Activated effector memory CD4-positive, alpha-beta T cell treated with anti-CD3 and anti-CD28 coated beads, Interleukin-2, amount 50 U/mL, for 16 hours (primary cell): ENCODE results near the gene MAP2K5.

Source experiments
- DNase-seq: peaks from one replicate; pipeline ENCODE4 v3.0.0-alpha.2; 2020

Gene MAP2K5

GRCh38 chr15:67813104-67813634 lies 270.7 kb downstream of the MAP2K5 start:
- DNase-seq = peak; percentile 34

GRCh38 chr15:67815036-67815592 lies 272.6 kb downstream of the MAP2K5 start:
- DNase-seq = peak; percentile 56

GRCh38 chr15:67816668-67817067 lies 274.2 kb downstream of the MAP2K5 start:
- no peak for DNase-seq

- no peak for DNase-seq
These were observed 276.0 kb downstream of the MAP2K5 start for GRCh38 chr15:67818464-67818863.

GRCh38 chr15:67819636-67820035 lies 277.1 kb downstream of the MAP2K5 start:
- DNase-seq = no peak

- no peak for DNase-seq
These were observed 277.9 kb downstream of the MAP2K5 start for GRCh38 chr15:67820122-67820991.

GRCh38 chr15:67820992-67821783 lies 278.7 kb downstream of the MAP2K5 start:
- no peak for DNase-seq

- DNase-seq = no peak
These were observed 279.4 kb downstream of the MAP2K5 start for GRCh38 chr15:67821784-67822440.

- no peak for DNase-seq
These were observed 280.2 kb downstream of the MAP2K5 start for GRCh38 chr15:67822537-67823313.

- DNase-seq = no peak
These were observed 281.1 kb downstream of the MAP2K5 start for GRCh38 chr15:67823314-67824196.

- no peak for DNase-seq
These were observed 281.9 kb downstream of the MAP2K5 start for GRCh38 chr15:67824197-67824968.

- no peak for DNase-seq
These were observed 282.7 kb downstream of the MAP2K5 start, which contains the start of gene SKOR1 for GRCh38 chr15:67824976-67825880. SKOR1 (plus strand) TSS chr15:67825509; CDS start chr15:67825603, 94 bp downstream.

- DNase-seq = no peak
These were observed 283.6 kb downstream of the MAP2K5 start for GRCh38 chr15:67825881-67826716.

GRCh38 chr15:67826717-67827561 lies 284.4 kb downstream of the MAP2K5 start:
- DNase-seq = peak; percentile 61

- DNase-seq = no peak
These were observed 285.2 kb downstream of the MAP2K5 start for GRCh38 chr15:67827562-67828277.

GRCh38 chr15:67828278-67828968 lies 285.9 kb downstream of the MAP2K5 start:
- DNase-seq = peak; percentile 59
